Loucy (cell line): Measurements from ENCODE around the gene LRCH2.

Source experiments
- CTCF ChIP-seq: fragments of 200-600 bp; sonication (generic); conservative IDR thresholded peaks from 2 replicates; pipeline ENCODE4 v1.5.1; 2014; ENCODE audit warnings: mild to moderate bottlenecking, antibody characterized with exemption, low read length
- EZH2phosphoT487 ChIP-seq: fragments of 200-600 bp; IDR thresholded peaks from 2 replicates; pipeline ENCODE4 v1.6.1; 2018; ENCODE audit warnings: antibody characterized with exemption, mild to moderate bottlenecking, moderate library complexity, borderline replicate concordance

GRCh38 chrX:115255003-115255402 lies 21.1 kb upstream of the LRCH2 start:
- TF ChIP-seq EZH2phosphoT487 (no peak), CTCF (no peak)
